ENCODE measurements around the gene DGKI.

The DGKI gene

DNA sequence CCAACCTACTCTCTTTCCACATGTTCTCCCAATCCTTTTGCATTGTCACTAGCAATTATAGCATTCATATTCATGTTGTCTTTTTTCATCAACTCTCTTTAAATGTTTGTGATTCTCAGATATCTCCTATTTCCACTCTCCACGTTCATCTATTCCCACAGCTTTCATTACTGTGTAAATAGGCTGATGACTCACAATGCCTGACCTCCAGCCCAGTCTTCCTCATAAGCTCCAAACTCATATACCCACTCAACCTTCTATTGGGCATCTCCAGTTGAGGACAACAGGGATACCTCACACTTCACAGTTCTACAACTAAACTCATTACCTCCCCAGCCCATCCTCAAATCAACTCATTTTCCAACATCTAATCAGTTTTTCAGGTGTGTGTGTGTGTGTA is 194.1 kb downstream of the DGKI start:
- DNase-seq (ENCODE audit: low read depth in 2 of 2): no peak

DNA sequence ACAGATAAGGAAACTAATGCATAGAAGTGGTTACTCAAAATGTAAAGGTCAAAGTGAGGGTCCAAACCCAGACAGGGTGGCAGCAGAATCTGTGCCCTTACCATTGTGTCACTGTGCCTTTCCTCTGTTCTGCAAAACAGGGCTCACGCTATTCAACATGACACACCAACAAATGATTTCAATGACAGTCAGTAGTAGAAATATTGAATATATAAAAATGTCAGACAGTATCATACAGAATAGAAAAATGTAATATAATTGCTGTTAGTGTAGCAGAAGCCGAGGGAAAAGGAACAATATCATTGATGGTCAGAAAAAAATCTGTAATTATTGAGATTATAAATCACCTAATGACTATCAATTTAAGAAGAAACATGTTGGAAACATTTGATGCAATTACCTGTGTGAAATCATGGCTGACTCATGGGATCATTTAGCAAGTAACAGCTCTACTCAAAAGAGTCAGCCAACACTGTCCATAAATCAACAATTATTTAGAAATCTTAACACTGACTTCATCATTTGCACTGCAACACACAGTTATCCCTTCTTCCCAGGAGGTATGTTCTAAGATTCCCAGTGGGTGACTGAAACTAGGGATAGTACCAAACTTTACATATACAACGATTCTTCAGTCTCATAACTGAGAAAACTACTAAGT is 198.7 kb downstream of the DGKI start:
- no peak for DNase-seq (ENCODE audit: low read depth in 2 of 2)

GRCh38 chr7:137642472-137642871 is 204.3 kb downstream of the DGKI start:
- DNase-seq (ENCODE audit: low read depth in 2 of 2): no peak

DNA sequence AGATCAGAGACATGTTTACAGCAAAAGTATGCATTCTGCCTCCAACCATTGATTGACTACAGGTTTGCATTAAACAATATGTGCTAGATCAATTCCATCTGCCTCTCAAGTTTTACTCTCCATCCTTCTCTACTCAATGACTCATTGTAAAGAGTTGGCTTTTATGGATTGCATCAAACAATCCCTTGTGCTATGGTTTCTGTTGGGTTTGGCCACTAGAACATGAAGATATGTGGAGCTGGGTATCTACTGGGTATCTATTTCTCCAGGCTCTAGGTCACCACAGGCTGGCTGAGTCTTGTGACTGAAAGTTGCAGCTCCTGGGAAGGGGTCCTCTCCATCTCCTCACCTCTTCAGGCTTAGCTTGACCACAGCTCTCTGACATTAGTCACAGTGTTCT is 204.7 kb downstream of the DGKI start:
- DNase-seq (ENCODE audit: low read depth in 2 of 2): no peak

DNA sequence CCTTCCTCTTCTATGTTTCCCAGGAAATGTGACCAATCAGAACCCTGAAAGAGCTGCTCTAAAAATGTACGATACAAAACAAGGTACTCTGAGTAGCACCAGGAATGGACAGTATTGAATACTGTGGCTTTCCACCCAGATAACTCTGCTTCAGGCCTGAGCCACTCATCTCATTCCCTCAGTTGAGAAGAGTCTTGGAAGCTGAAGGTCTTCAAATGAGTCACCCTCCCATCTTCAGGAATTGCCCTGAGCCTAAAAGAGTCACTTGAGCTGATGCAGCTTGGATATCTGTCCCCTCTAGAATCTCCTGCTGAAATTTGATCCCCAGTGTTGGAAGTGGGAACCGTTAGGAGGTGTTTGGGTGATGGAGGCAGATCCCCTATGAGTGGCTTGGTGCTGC is 210.4 kb downstream of the DGKI start:
- no peak for DNase-seq (ENCODE audit: low read depth in 2 of 2)

- no peak for DNase-seq (ENCODE audit: low read depth in 2 of 2)
These were observed 210.9 kb downstream of the DGKI start for GRCh38 chr7:137635874-137636273.

DNA sequence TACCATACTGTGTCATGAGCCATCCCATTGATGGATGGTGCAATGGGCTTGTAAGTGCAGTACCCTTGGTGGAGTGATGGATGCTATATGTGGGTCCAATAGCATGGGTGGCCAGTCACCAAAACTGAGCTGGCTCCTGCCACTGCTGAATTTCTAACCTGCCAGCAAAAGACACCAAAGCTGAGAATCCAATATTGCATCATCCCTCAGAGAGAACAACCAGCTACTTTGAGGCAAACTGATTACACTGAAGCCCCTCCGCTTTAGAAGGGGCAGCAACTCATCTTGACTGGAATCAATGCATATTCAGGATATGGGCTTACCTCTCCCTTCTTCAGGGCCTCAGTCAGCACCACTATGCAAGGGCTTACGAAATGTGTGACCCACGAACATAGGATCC is 211.6 kb downstream of the DGKI start:
- no peak for DNase-seq (ENCODE audit: low read depth in 2 of 2)

DNA sequence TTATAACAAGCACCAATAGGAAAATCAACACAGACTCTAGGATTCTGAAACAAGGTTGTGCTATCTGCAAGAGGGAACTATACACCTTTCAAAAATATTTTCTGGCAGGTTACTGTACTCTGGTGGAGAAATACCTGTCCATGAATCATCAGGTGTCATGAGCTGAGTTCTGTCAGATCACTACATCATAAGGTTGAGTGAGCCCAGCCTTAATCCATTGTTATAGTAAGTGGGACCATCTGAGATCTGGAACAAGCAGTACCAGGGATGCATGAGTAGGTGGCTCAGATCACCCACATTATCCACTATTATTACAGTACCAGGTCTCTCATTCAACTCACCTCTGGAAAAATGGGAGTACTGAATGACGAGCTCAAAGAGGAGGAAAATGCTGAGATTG is 212.4 kb downstream of the DGKI start:
- DNase-seq (ENCODE audit: low read depth in 2 of 2): no peak

GRCh38 chr7:137633133-137633532 is 213.6 kb downstream of the DGKI start:
- no peak for DNase-seq (ENCODE audit: low read depth in 2 of 2)

DNA sequence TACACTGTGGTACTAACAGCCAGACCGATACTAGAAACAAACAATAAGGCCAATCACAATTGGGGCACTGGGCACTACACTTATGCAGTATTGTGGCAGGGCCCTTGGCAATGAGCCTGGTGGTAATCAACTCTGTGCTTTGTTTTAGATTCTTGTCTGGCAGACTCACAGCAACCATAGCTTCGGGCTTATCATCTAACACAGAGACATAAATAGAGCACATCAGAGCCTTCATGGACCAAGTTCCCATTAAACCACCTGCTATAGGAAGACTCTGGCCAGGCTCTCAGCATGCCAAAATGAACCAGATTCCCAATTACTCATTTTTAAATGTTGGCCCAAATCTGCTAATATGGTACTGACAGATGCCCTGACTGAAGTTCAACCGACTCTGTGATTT is 218.6 kb downstream of the DGKI start:
- no peak for DNase-seq (ENCODE audit: low read depth in 2 of 2)

DNA sequence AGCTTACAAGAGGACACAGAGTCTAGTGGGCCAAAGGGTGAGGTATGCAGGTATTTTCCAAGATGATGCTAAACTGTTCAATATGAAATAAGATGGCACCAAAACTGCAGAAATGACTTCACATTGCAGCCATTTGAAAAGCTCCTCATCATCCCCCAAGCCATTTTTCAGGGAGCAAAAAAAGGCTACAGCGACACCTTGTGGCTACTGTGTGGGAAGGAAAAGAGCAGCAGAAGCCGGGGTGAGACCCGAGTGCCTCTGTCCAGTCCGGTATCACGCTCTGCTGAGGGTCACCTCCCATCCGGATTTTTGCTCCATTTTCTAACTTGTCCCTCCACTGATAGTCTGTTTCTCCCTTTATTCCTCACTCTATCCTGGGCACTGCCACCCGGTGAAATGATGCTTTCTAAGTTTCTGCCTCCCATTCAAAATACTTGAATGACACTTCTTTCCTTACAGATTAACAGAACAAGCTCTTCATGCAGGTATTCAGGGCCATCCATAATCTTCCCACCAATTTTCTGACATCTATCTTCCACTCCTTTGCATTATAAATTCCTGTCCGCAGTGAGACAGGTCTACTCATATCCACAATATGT is 220.2 kb downstream of the DGKI start:
- DNase-seq (ENCODE audit: low read depth in 2 of 2): peak; percentile 6

GRCh38 chr7:137625197-137625596 is 221.6 kb downstream of the DGKI start:
- DNase-seq (ENCODE audit: low read depth in 2 of 2): no peak

GRCh38 chr7:137619181-137619580 is 227.6 kb downstream of the DGKI start:
- no peak for DNase-seq (ENCODE audit: low read depth in 2 of 2)

DNA sequence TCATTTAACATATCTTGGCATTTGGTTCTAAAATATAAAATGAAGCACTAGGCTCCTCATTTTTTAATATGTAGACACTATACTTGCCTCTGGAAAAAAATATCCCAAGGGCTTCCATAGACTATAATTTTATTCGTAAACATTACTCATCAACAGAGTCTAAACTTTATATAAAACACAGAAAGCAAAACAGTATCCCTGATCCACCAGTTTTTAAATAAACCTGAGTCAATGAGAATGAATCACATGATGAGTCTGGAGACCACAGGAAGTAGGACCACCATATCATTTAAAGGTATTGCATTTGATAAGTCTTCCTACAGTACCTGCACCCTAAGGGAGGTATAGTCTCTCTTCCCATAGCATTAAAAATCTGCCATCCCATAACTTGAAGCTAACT is 228.0 kb downstream of the DGKI start:
- DNase-seq (ENCODE audit: low read depth in 2 of 2): no peak

- no peak for DNase-seq (ENCODE audit: low read depth in 2 of 2)
These were observed 233.7 kb downstream of the DGKI start for GRCh38 chr7:137613006-137613525.

- no peak for DNase-seq (ENCODE audit: low read depth in 2 of 2)
These were observed 235.2 kb downstream of the DGKI start for GRCh38 chr7:137611606-137612005.

DNA sequence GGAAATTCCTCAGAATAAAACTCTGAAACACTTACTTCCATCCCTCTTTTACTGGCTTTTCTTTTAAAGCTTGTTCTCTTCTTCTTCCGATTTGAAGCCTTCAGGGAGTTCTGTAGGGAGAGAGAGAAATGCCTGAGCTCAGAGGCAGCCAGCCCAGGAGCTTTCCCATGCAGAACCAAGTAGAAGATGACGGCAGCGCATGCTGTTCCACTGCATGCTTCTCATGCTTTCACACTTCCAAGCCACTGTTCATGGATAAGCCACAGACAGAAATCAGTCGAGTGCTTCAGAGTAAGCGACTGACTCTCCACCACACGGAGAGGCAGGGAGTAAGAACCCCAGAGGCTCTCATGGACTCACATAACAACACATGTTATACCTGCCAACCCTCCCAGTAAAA is 237.3 kb downstream of the DGKI start:
- DNase-seq (ENCODE audit: low read depth in 2 of 2): no peak

DNA sequence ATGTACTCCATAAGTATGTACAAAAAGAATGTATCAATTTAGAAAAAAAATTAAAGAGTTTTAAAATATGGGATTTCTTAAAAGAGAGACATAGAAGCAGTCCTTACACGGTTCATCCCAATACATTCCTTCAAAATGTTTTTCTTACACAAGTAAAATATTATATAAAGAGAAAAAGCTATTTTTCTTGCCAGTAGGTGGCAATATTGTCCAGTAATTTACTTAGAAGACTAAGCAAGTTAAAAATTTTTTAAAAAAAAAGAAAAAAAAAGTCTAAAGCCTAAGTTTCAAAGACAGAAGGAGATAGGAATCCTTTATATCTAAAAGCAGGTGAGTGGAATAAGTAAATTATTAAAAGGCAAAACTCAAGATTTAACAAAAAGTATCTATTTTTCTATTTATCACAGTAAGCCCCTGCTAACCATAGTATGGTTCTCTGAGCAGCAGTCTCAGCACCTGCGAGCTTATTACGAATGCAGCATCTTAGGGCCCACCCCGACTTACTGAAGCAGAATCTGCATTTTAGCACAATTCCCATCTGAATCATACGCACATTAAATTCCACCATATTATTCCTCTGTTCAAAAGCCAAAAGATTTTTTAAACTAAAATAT is 240.6 kb downstream of the DGKI start:
- no peak for DNase-seq (ENCODE audit: low read depth in 2 of 2)

GRCh38 chr7:137603043-137603442 is 243.7 kb downstream of the DGKI start:
- no peak for DNase-seq (ENCODE audit: low read depth in 2 of 2)

DNA sequence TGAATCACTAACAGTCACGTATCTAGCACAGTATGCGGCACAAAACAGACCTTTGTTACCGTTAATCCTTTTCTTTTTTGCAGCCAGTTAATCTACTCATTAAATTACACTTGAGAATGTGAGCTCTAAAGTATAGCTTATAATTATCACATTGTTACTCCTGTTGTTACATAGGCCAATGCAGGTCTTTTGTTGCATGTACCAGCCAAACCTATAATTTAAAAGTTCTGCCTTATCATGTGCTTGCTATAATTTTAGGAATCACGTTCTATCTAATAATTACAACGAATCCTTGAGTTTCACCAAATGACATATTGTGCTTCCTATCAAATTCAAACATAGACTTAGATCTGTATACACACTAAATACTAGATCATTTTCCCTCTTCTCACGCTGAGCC is 245.1 kb downstream of the DGKI start:
- DNase-seq (ENCODE audit: low read depth in 2 of 2): no peak

DNA sequence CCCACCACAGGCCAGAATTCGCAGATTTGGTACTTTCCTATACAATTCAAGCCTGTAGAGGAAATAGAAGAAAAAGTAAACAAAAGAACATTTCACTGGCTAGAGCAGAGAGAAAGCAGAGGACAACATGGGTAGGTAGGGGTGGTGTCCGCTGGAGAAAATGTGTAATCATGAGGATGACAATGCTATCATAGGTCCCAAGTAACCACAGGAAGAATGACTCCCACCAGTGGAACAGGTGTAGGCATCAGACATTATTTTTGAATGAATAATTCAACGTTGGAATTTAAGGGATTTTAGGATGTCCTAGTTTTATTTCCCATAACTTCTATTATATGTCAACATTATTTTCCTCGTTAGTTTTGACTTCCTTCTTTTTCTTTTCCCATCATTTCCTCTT is 248.9 kb downstream of the DGKI start:
- DNase-seq (ENCODE audit: low read depth in 2 of 2): no peak

- DNase-seq (ENCODE audit: low read depth in 2 of 2): no peak
These were observed 253.6 kb downstream of the DGKI start for GRCh38 chr7:137593115-137593711.

Measured in stimulated activated CD8-positive, alpha-beta memory T cell treated with anti-CD3 and anti-CD28 coated beads, Interleukin-15, amount 100 ng/mL, for 48 hours (primary cell).